ENCODE results near the gene ADAMTS19. TPM values are rescaled to one million over a fixed set of nuclear protein-coding genes. Genes with fewer than 3 reads are reported as not detected.

ADAMTS19 gene
- total and polyA plus RNA-seq, 2 of the 8 experiments (the other 6 are each of a cell fraction or from before 2014, with no cell fraction given), result 17.3 to 28.8 TPM

- TF ChIP-seq CREB1 (IDR thresholded peaks at IDR 0.05) (no peak), BRCA1 (IDR thresholded peaks at IDR 0.05; ENCODE audit: low read depth, low read length) (no peak), KDM5A (IDR thresholded peaks at IDR 0.05; ENCODE audit: low read length) (no peak), NANOG (IDR thresholded peaks at IDR 0.05; ENCODE audit: insufficient read depth, low read depth, low read length, poor library complexity, severe bottlenecking) (no peak), E2F6 (IDR thresholded peaks at IDR 0.05) (no peak), KDM1A (IDR thresholded peaks at IDR 0.05; ENCODE audit: borderline replicate concordance, low read length) (no peak), YY1 (IDR thresholded peaks at IDR 0.05; ENCODE audit: low read depth, low read length) (no peak)
Observed at GRCh38 chr5:129658801-129659200, 198.7 kb downstream of the ADAMTS19 start (continued).
